HEK293 (cell line): ENCODE data around the gene ATOH7.

Source experiments
- CTCF ChIA-PET: fragments of 350-600 bp; formaldehyde crosslinking; extraction: SDS; loops from one replicate; lab custom pipeline; 2021; ENCODE audit warnings: antibody characterized with exemption; lab: Yijun Ruan, JAX
- POLR2A ChIA-PET: fragments of 300-600 bp; formaldehyde crosslinking; extraction: SDS; loops from one replicate; lab custom pipeline; 2020; ENCODE audit warnings: antibody characterized with exemption, inconsistent platforms; lab: Yijun Ruan, JAX
- H3K27ac ChIP-seq: fragments of 200-500 bp; sonication (Bioruptor generic); 2 replicates; pipeline ENCODE4 v1.5.1; 2014; ENCODE audit warnings: low read depth, low read length, control low read depth, inconsistent platforms; ENCODE audit errors: extremely low read depth
- H3K36me3 ChIP-seq, 2 experiments: fragments of 200-500 bp in 1 of 2; sonication (Bioruptor generic) in 1 of 2; 1 replicate in 1 of 2; 2 replicates in 1 of 2; pipeline ENCODE4 v1.5.1; 2014 to 2017; ENCODE audit warnings: inconsistent platforms in 2 of 2, low read length in 2 of 2; ENCODE audit not compliant: control insufficient read depth in 2 of 2, insufficient read depth in 1 of 2
- H3K4me1 ChIP-seq: fragments of 200-500 bp; sonication (Bioruptor generic); 2 replicates; pipeline ENCODE4 v1.5.1; 2014; ENCODE audit warnings: mild to moderate bottlenecking, low read length, inconsistent platforms; ENCODE audit not compliant: control insufficient read depth, insufficient read depth
- H3K4me3 ChIP-seq: 2 replicates; pipeline ENCODE4 v1.5.1; 2011; ENCODE audit warnings: low read depth, mild to moderate bottlenecking, control low read depth, low read length, moderate library complexity
- H3K9me3 ChIP-seq: fragments of 200-500 bp; sonication (Bioruptor generic); 2 replicates; pipeline ENCODE4 v1.5.1; 2014; ENCODE audit warnings: low read depth, low read length, inconsistent platforms; ENCODE audit not compliant: control insufficient read depth, insufficient read depth
- EGR2 ChIP-seq: fragments of 450-650 bp; formaldehyde crosslinking; IDR thresholded peaks from 2 replicates; pipeline ENCODE4 v1.5.1; 2016; ENCODE audit warnings: low read depth, missing biosample characterization, missing genetic modification characterization
- HOXC10 ChIP-seq: sonication (generic); formaldehyde crosslinking; IDR thresholded peaks from 2 replicates; pipeline ENCODE4 v1.8.1; 2023; ENCODE audit warnings: mild to moderate bottlenecking, missing genetic modification reagents
- KLF10 ChIP-seq: fragments of 450-650 bp; IDR thresholded peaks from 2 replicates; pipeline ENCODE4 v1.5.1; 2018; ENCODE audit warnings: missing biosample characterization, mild to moderate bottlenecking, missing genetic modification characterization
- SETDB1 ChIP-seq: IDR thresholded peaks from one replicate; pipeline ENCODE4 v1.6.1; 2017; ENCODE audit warnings: mild to moderate bottlenecking, low read length, moderate library complexity, mixed read lengths; ENCODE audit not compliant: insufficient read length
- TCF7L2 ChIP-seq: IDR thresholded peaks from 2 replicates; pipeline ENCODE4 v1.6.1; 2011; ENCODE audit warnings: low read depth, mild to moderate bottlenecking, inconsistent platforms, low read length, moderate library complexity, borderline replicate concordance
- TRIM28 ChIP-seq: IDR thresholded peaks from 2 replicates; pipeline ENCODE4 v1.6.1; 2011; ENCODE audit warnings: low read length, control low read depth, borderline replicate concordance
- YY1 ChIP-seq: fragments of 450-650 bp; formaldehyde crosslinking; IDR thresholded peaks from 2 replicates; pipeline ENCODE4 v1.5.1; 2018; ENCODE audit warnings: missing biosample characterization, missing genetic modification characterization
- ZFHX2 ChIP-seq: fragments of 450-650 bp; formaldehyde crosslinking; conservative IDR thresholded peaks from 2 replicates; pipeline ENCODE4 v1.5.1; 2016; ENCODE audit warnings: missing biosample characterization, missing genetic modification characterization
- ZIC2 ChIP-seq: fragments of 450-650 bp; formaldehyde crosslinking; IDR thresholded peaks from 2 replicates; pipeline ENCODE4 v1.5.1; 2016; ENCODE audit warnings: missing biosample characterization, missing genetic modification characterization
- ZNF146 ChIP-seq: fragments of 450-650 bp; formaldehyde crosslinking; IDR thresholded peaks from 2 replicates; pipeline ENCODE4 v1.5.1; 2016; ENCODE audit warnings: missing biosample characterization, missing genetic modification characterization
- ZNF214 ChIP-seq: fragments of 450-650 bp; formaldehyde crosslinking; IDR thresholded peaks from 2 replicates; pipeline ENCODE4 v1.5.1; 2017; ENCODE audit warnings: missing biosample characterization, mild to moderate bottlenecking, missing genetic modification characterization, borderline replicate concordance
- ZNF24 ChIP-seq: fragments of 450-650 bp; formaldehyde crosslinking; IDR thresholded peaks from 2 replicates; pipeline ENCODE4 v1.5.1; 2016; ENCODE audit warnings: missing biosample characterization, missing genetic modification characterization
- ZNF354C ChIP-seq: fragments of 450-650 bp; formaldehyde crosslinking; IDR thresholded peaks from 2 replicates; pipeline ENCODE4 v1.5.1; 2016; ENCODE audit warnings: missing biosample characterization, missing genetic modification characterization, low read depth, borderline replicate concordance
- ZNF391 ChIP-seq: fragments of 450-650 bp; formaldehyde crosslinking; IDR thresholded peaks from 2 replicates; pipeline ENCODE4 v1.5.1; 2016; ENCODE audit warnings: low read depth, missing biosample characterization, missing genetic modification characterization, borderline replicate concordance
- ZNF433 ChIP-seq: fragments of 450-650 bp; formaldehyde crosslinking; IDR thresholded peaks from 2 replicates; pipeline ENCODE4 v1.5.1; 2016; ENCODE audit warnings: missing biosample characterization, missing genetic modification characterization, low read depth
- ZNF544 ChIP-seq: fragments of 450-650 bp; formaldehyde crosslinking; IDR thresholded peaks from 2 replicates; pipeline ENCODE4 v1.5.0; 2017; ENCODE audit warnings: missing biosample characterization, missing genetic modification characterization
- ZNF561 ChIP-seq: fragments of 450-650 bp; IDR thresholded peaks from 2 replicates; pipeline ENCODE4 v1.5.1; 2018; ENCODE audit warnings: missing biosample characterization, missing genetic modification characterization, borderline replicate concordance
- ZNF571 ChIP-seq: fragments of 450-650 bp; formaldehyde crosslinking; IDR thresholded peaks from 2 replicates; pipeline ENCODE4 v1.5.0; 2017; ENCODE audit warnings: missing biosample characterization, missing genetic modification characterization
- ZNF768 ChIP-seq: fragments of 450-650 bp; formaldehyde crosslinking; IDR thresholded peaks from 2 replicates; pipeline ENCODE4 v1.5.1; 2018; ENCODE audit warnings: missing biosample characterization, mild to moderate bottlenecking, missing genetic modification characterization
- ZNF785 ChIP-seq: fragments of 450-650 bp; formaldehyde crosslinking; IDR thresholded peaks from 2 replicates; pipeline ENCODE4 v1.5.1; 2016; ENCODE audit warnings: missing biosample characterization, missing genetic modification characterization
- ZNF791 ChIP-seq: fragments of 450-650 bp; formaldehyde crosslinking; IDR thresholded peaks from 2 replicates; pipeline ENCODE4 v1.5.1; 2016; ENCODE audit warnings: missing biosample characterization, missing genetic modification characterization
- TF ChIP-seq, protein P1 (sequence below): sonication (generic); formaldehyde crosslinking; IDR thresholded peaks from 2 replicates; pipeline ENCODE4 v1.8.1; 2022; ENCODE audit warnings: mild to moderate bottlenecking, moderate library complexity, missing genetic modification reagents
- TF ChIP-seq, protein P2 (sequence below): fragments of 450-650 bp; formaldehyde crosslinking; IDR thresholded peaks from 2 replicates; pipeline ENCODE4 v1.5.1; 2016; ENCODE audit warnings: missing biosample characterization, missing genetic modification characterization
- TF ChIP-seq, protein P3 (sequence below): fragments of 450-650 bp; formaldehyde crosslinking; IDR thresholded peaks from 2 replicates; pipeline ENCODE4 v1.5.1; 2017; ENCODE audit warnings: missing biosample characterization, mild to moderate bottlenecking, missing genetic modification characterization, moderate library complexity
- TF ChIP-seq, protein P4 (sequence below): fragments of 450-650 bp; formaldehyde crosslinking; IDR thresholded peaks from 2 replicates; pipeline ENCODE4 v1.5.1; 2016; ENCODE audit warnings: missing biosample characterization, missing genetic modification characterization

ATOH7 gene

GRCh38 chr10:68251625-68252495, 19.9 kb upstream of the ATOH7 start:
- H3K27ac ChIP-seq: no peak overlapping the region
- POLR2A ChIA-PET: no interaction called here
- CTCF ChIA-PET: no interaction called here

DNA sequence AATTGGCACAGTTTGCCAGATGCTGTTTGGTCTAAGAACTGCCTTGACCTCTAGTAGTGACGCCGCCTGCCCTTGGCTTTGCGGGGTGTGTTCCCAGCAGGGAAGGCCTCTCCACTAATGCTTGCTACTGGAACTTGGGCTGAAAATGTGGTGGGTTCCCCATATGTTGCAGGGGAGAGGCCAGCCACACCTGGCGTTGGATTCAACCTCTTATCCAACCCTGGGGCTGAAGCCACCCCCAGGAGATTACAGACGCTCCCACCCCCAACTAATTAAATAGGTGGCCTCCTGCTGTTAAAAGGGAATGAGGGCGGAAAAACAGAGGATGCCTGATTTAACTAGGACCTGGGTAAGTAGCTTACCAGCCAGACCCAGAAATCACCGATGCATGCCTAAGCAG, 19.2 kb upstream of the ATOH7 start:
- H3K4me1 ChIP-seq: no peaks in the 10 kb centered on the region
- H3K4me3 ChIP-seq: no peak overlapping the region
- no peaks in the 10 kb centered on the region for H3K36me3 ChIP-seq
- POLR2A ChIA-PET: no interaction called here
- no peaks in the 10 kb centered on the region for H3K9me3 ChIP-seq
- CTCF ChIA-PET: interaction anchor here (0.6 kb wide), 1 partner anchor 469 kb away, joined by 3 read pairs; no protein-coding TSS in a partner anchor
- TF ChIP-seq ZNF391 (tag by site-specific recombination) (no peak), ZIC2 (tag by site-specific recombination) (peak; percentile 49; the same call in 1 of the 2 replicates), ZNF214 (no peak), TRIM28 (no peak), ZNF146 (no peak), ZNF768 (tag by site-specific recombination) (no peak), ZNF785 (tag by site-specific recombination) (no peak), SETDB1 (no peak), ZNF433 (tag by site-specific recombination) (no peak), ZNF791 (no peak), HOXC10 (CRISPR knock-in tag) (no peak), EGR2 (peak; percentile 59; the same call in 1 of the 2 replicates), ZFHX2 (tag by site-specific recombination) (peak; percentile 26; the same call in 1 of the 2 replicates), ZNF561 (tag by site-specific recombination) (no peak), KLF10 (tag by site-specific recombination) (no peak), ZNF354C (tag by site-specific recombination) (no peak), ZNF571 (no peak), YY1 (tag by site-specific recombination) (no peak)
- TF ChIP-seq, protein P1, sequence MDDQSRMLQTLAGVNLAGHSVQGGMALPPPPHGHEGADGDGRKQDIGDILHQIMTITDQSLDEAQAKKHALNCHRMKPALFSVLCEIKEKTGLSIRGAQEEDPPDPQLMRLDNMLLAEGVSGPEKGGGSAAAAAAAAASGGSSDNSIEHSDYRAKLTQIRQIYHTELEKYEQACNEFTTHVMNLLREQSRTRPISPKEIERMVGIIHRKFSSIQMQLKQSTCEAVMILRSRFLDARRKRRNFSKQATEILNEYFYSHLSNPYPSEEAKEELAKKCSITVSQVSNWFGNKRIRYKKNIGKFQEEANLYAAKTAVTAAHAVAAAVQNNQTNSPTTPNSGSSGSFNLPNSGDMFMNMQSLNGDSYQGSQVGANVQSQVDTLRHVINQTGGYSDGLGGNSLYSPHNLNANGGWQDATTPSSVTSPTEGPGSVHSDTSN (CRISPR knock-in tag): no peak
- TF ChIP-seq, protein P2, sequence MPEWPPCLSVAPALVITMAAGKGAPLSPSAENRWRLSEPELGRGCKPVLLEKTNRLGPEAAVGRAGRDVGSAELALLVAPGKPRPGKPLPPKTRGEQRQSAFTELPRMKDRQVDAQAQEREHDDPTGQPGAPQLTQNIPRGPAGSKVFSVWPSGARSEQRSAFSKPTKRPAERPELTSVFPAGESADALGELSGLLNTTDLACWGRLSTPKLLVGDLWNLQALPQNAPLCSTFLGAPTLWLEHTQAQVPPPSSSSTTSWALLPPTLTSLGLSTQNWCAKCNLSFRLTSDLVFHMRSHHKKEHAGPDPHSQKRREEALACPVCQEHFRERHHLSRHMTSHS: no peak
- TF ChIP-seq, all 188 proteins: peak for 3
- no peak overlapping the region for H3K27ac ChIP-seq

More at GRCh38 chr10:68251625-68252495, 19.9 kb upstream of the ATOH7 start:
- Histone ChIP-seq H3K4me3 (no peak overlapping the region), H3K4me1 (no peaks in the 10 kb centered on the region), H3K9me3 (no peaks in the 10 kb centered on the region), H3K36me3 (no peaks in the 10 kb centered on the region)
- TF ChIP-seq ZNF544 (tag by site-specific recombination): no peak
- TF ChIP-seq ZNF24 (tag by site-specific recombination): no peak
- no peak for TF ChIP-seq TCF7L2
- TF ChIP-seq, protein P3, sequence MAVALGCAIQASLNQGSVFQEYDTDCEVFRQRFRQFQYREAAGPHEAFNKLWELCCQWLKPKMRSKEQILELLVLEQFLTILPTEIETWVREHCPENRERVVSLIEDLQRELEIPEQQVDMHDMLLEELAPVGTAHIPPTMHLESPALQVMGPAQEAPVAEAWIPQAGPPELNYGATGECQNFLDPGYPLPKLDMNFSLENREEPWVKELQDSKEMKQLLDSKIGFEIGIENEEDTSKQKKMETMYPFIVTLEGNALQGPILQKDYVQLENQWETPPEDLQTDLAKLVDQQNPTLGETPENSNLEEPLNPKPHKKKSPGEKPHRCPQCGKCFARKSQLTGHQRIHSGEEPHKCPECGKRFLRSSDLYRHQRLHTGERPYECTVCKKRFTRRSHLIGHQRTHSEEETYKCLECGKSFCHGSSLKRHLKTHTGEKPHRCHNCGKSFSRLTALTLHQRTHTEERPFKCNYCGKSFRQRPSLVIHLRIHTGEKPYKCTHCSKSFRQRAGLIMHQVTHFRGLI (tag by site-specific recombination): no peak
- TF ChIP-seq, protein P4, sequence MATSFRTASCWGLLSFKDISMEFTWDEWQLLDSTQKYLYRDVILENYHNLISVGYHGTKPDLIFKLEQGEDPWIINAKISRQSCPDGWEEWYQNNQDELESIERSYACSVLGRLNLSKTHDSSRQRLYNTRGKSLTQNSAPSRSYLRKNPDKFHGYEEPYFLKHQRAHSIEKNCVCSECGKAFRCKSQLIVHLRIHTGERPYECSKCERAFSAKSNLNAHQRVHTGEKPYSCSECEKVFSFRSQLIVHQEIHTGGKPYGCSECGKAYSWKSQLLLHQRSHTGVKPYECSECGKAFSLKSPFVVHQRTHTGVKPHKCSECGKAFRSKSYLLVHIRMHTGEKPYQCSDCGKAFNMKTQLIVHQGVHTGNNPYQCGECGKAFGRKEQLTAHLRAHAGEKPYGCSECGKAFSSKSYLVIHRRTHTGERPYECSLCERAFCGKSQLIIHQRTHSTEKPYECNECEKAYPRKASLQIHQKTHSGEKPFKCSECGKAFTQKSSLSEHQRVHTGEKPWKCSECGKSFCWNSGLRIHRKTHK (tag by site-specific recombination): no peak
